Measurements from ENCODE around the gene KCNH1.

KCNH1 gene

DNA sequence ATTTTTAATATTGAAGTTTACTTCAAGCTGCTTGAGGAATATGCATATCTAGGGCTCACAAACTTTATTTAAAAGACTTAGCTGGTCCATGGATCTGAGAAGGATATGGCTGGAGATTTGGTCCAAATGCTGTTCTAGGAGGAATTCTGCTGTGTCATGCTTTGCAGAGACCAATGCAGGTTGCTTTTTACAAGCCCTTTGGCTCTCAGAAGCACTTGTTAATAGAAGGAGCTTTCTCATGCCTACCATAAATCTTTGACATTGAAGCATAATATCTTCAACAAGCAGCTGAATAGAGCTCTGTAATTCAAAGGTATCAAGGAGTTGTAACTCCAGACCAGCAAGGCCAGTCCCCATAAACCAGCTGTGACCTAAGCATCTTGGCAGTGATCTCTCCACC is 506.2 kb downstream of the KCNH1 start:
- no peak for DNase-seq

All from CD4-positive, alpha-beta T cell treated with Interferon alpha-2 for 1 hour (primary cell).